Measurements from ENCODE around the gene UNC93B1. TPM values are rescaled to one million over a fixed set of nuclear protein-coding genes. Genes with fewer than 3 reads are reported as not detected.

The UNC93B1 gene
- total RNA-seq, 1 experiment from 2014 or later, result 75.5 TPM

DNA sequence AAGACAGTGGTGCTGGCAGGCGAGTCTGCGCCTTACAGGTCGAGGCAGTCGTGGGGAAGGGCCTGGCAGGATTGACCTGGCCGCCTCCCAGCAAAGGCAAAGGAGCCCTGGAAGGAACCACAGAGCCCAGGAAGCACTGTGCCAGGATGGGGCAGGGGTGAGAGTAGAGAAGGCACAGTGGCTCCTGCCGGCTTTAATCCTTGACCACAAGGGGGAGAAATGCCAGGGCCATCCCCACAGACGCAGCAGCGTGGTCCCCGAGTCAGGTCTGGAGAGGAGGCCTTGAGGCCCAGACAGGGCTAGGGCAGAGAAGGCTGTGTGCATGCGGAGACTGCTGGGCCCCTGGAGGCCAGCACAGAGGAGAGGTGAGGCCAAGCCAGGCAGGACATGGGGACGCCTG, 16.7 kb upstream of the UNC93B1 start:
- H3K4me2 ChIP-seq, result peak overlapping the region; percentile 35; the same call in 1 of the 2 replicates
- H3K79me2 ChIP-seq (ENCODE audit: low read depth), result 0 out of 2 replicates have a peak, but pooled peaks cover 1% of the 10 kb centered on the region
- H3K27me3 ChIP-seq (ENCODE audit: insufficient read depth, low read depth), result no peaks in the 10 kb centered on the region
- DNase-seq, result peak in 1 of 2 experiments; percentile 88
- H3K4me3 ChIP-seq, result no peak overlapping the region
- no peaks in the 10 kb centered on the region for H3K9me3 ChIP-seq (ENCODE audit: insufficient read depth, low read depth)
- POLR2A ChIA-PET (ENCODE audit: unreplicated experiment), result interaction anchor here (0.6 to 0.7 kb wide), 3 partner anchors 128 to 390 kb away, joined by 3 to 8 read pairs (median 6); no protein-coding TSS in a partner anchor
- H3F3A ChIP-seq (ENCODE audit: insufficient read depth, low read depth), result peaks cover 46% of the 10 kb centered on the region
- H3K36me3 ChIP-seq (ENCODE audit: low read depth), result no peaks in the 10 kb centered on the region
- no peak overlapping the region for H2AFZ ChIP-seq
- peaks cover 45% of the 10 kb centered on the region for H3K4me1 ChIP-seq (replicated peaks; ENCODE audit: insufficient read depth)
- no peaks in the 10 kb centered on the region for H3K9me2 ChIP-seq (ENCODE audit: insufficient read depth)
- BruUV-seq (replicated peaks), result no TSS peak
- no peak for TF ChIP-seq EZH2 (IDR thresholded peaks at IDR 0.05; ENCODE audit: low read depth)
- TF ChIP-seq, protein P1, sequence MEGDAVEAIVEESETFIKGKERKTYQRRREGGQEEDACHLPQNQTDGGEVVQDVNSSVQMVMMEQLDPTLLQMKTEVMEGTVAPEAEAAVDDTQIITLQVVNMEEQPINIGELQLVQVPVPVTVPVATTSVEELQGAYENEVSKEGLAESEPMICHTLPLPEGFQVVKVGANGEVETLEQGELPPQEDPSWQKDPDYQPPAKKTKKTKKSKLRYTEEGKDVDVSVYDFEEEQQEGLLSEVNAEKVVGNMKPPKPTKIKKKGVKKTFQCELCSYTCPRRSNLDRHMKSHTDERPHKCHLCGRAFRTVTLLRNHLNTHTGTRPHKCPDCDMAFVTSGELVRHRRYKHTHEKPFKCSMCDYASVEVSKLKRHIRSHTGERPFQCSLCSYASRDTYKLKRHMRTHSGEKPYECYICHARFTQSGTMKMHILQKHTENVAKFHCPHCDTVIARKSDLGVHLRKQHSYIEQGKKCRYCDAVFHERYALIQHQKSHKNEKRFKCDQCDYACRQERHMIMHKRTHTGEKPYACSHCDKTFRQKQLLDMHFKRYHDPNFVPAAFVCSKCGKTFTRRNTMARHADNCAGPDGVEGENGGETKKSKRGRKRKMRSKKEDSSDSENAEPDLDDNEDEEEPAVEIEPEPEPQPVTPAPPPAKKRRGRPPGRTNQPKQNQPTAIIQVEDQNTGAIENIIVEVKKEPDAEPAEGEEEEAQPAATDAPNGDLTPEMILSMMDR (conservative IDR thresholded peaks at IDR 0.05), result peak; percentile 45
- intact Hi-C loops (cut with micrococcal nuclease; ENCODE audit: unreplicated experiment), result loop anchor here (1.0 kb wide), 1 partner anchor 10 kb away; the partner anchor contains the start of gene ALDH3B1
- CTCF ChIA-PET, result interaction anchor here (1.2 to 1.5 kb wide), 2 partner anchors 10 to 18 kb away, joined by 4 to 8 read pairs; partner anchors contain the start of gene ALDH3B1
- H4K20me1 ChIP-seq (ENCODE audit: insufficient read depth), result no peaks in the 10 kb centered on the region
- H3K27ac ChIP-seq, result no peak overlapping the region

DNA sequence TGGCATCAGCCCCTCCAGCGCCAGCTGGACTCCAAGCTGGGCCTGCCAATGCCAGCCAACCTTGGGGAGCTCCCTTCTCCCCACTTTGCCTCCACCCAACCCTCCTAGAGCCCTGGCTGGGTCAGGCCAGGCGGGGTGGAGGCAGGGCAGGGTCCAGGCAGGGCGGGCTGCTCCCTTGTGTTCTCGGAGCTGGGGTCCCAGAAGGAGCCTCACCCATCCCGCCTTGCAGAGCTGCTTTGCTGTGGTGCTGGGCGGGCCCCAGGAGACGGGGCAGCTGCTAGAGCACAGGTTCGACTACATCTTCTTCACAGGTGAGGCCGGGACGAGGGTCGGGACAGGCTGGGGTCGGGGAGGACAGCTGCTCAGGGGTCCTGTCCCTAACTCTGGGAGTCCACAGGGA, 15.6 kb upstream of the UNC93B1 start:
- TF ChIP-seq EZH2 (IDR thresholded peaks at IDR 0.05; ENCODE audit: low read depth), result no peak
- TF ChIP-seq, protein P1 (conservative IDR thresholded peaks at IDR 0.05), result no peak
- H3K4me3 ChIP-seq, result no peak overlapping the region
- peaks cover 35% of the 10 kb centered on the region; the same call in 1 of the 2 replicates for H3F3A ChIP-seq (ENCODE audit: insufficient read depth, low read depth)
- H3K36me3 ChIP-seq (ENCODE audit: low read depth), result no peaks in the 10 kb centered on the region
- H3K9me2 ChIP-seq (ENCODE audit: insufficient read depth), result no peaks in the 10 kb centered on the region
- no peaks in the 10 kb centered on the region for H3K27me3 ChIP-seq (ENCODE audit: insufficient read depth, low read depth)
- H3K9me3 ChIP-seq (ENCODE audit: insufficient read depth, low read depth), result no peaks in the 10 kb centered on the region
- H2AFZ ChIP-seq, result no peak overlapping the region
- intact Hi-C loops (cut with micrococcal nuclease; ENCODE audit: unreplicated experiment), result loop anchor here (10.0 kb wide), 1 partner anchor 175 kb away; no protein-coding TSS in a partner anchor
- no peak overlapping the region for H3K4me2 ChIP-seq
- H3K79me2 ChIP-seq (ENCODE audit: low read depth), result 0 out of 2 replicates have a peak, but pooled peaks cover 7% of the 10 kb centered on the region
- ChIA-PET CTCF (no interaction called here), POLR2A (ENCODE audit: unreplicated experiment) (interaction anchor here (0.7 kb wide), 1 partner anchor 145 kb away, joined by 3 read pairs; no protein-coding TSS in a partner anchor)
- H4K20me1 ChIP-seq (ENCODE audit: insufficient read depth), result no peaks in the 10 kb centered on the region
- BruUV-seq (replicated peaks), result no TSS peak
- no peak overlapping the region for H3K27ac ChIP-seq
- no peak for DNase-seq
- peaks cover 54% of the 10 kb centered on the region for H3K4me1 ChIP-seq (replicated peaks; ENCODE audit: insufficient read depth)

DNA sequence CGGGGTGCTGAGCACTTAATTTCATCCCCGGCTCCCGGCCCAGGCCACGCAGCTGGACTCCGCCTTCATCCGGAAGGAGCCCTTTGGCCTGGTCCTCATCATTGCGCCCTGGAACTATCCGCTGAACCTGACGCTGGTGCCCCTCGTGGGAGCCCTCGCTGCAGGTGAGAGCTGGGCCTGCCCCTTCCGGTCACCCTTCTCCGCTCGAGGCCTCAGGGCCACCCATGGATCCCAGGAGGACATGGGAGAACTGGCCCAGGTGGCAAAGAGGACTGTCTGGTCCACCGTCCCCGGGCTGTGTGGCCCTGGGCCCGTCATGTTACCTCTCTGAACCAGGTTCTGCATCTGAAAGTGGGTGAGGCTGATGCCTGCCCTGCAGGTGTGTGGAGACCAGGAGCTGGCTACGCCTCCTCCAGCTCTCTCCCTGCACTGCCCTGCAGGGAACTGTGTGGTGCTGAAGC, 14.9 kb upstream of the UNC93B1 start:
- ChIA-PET CTCF (no interaction called here), POLR2A (ENCODE audit: unreplicated experiment) (interaction anchor here (0.6 kb wide), 1 partner anchor 9 kb away, joined by 3 read pairs; the partner anchor contains the start of gene ALDH3B1)
- H3K9me3 ChIP-seq (ENCODE audit: insufficient read depth, low read depth), result no peaks in the 10 kb centered on the region
- 0 out of 2 replicates have a peak, but pooled peaks cover 7% of the 10 kb centered on the region for H3K79me2 ChIP-seq (ENCODE audit: low read depth)
- H3K4me1 ChIP-seq (replicated peaks; ENCODE audit: insufficient read depth), result peaks cover 62% of the 10 kb centered on the region
- DNase-seq, result no peak
- H3F3A ChIP-seq (ENCODE audit: insufficient read depth, low read depth), result peaks cover 32% of the 10 kb centered on the region
- H4K20me1 ChIP-seq (ENCODE audit: insufficient read depth), result no peaks in the 10 kb centered on the region
- no peaks in the 10 kb centered on the region for H3K27me3 ChIP-seq (ENCODE audit: insufficient read depth, low read depth)
- H3K27ac ChIP-seq, result no peak overlapping the region
- H3K4me3 ChIP-seq, result no peak overlapping the region
- intact Hi-C loops (cut with micrococcal nuclease; ENCODE audit: unreplicated experiment), result loop anchor here (10.0 kb wide), 1 partner anchor 174 kb away; no protein-coding TSS in a partner anchor
- H3K4me2 ChIP-seq, result no peak overlapping the region
- no peak overlapping the region for H2AFZ ChIP-seq
- no peaks in the 10 kb centered on the region for H3K9me2 ChIP-seq (ENCODE audit: insufficient read depth)
- no TSS peak for BruUV-seq (replicated peaks)
- H3K36me3 ChIP-seq (ENCODE audit: low read depth), result no peaks in the 10 kb centered on the region
- TF ChIP-seq, protein P1 (conservative IDR thresholded peaks at IDR 0.05), result no peak
- no peak for TF ChIP-seq EZH2 (IDR thresholded peaks at IDR 0.05; ENCODE audit: low read depth)

Data from PC-9 (cell line).